GM21786 (cell line): ENCODE results near the gene ZNF143.
"Not testable (repeated sequence)": the region's sequence is repeated elsewhere in the genome, so short reads cannot be mapped to it uniquely, and the experiment has no call there.

ENCODE experiments used
- ATAC-seq: cut with Tn5 transposase; IDR thresholded peaks from one replicate; pipeline ENCODE4 v1.9.1; 2021; ENCODE audit not compliant: unreplicated experiment

Gene ZNF143

GRCh38 chr11:9535189-9535781 is 74.5 kb downstream of the ZNF143 start:
- no peak for ATAC-seq

GRCh38 chr11:9538548-9538947 is 77.7 kb downstream of the ZNF143 start:
- ATAC-seq: no peak

- not testable (repeated sequence) for ATAC-seq
These were observed 88.4 kb downstream of the ZNF143 start for GRCh38 chr11:9549216-9549615.

GRCh38 chr11:9550191-9550628 is 89.4 kb downstream of the ZNF143 start:
- no peak for ATAC-seq

- ATAC-seq: no peak
These were observed 100.6 kb downstream of the ZNF143 start for GRCh38 chr11:9561279-9561982.

GRCh38 chr11:9562716-9563115 is 101.9 kb downstream of the ZNF143 start:
- no peak for ATAC-seq

- no peak for ATAC-seq
These were observed 102.5 kb downstream of the ZNF143 start for GRCh38 chr11:9563196-9563730.

GRCh38 chr11:9565822-9566560 is 105.2 kb downstream of the ZNF143 start:
- ATAC-seq: peak; percentile 92

- ATAC-seq: no peak
These were observed 105.8 kb downstream of the ZNF143 start for GRCh38 chr11:9566561-9567063.

- no peak for ATAC-seq
These were observed 106.6 kb downstream of the ZNF143 start for GRCh38 chr11:9567401-9567800.

GRCh38 chr11:9568161-9568853 is 107.5 kb downstream of the ZNF143 start:
- no peak for ATAC-seq

- no peak for ATAC-seq
These were observed 108.2 kb downstream of the ZNF143 start for GRCh38 chr11:9568854-9569587.

- no peak for ATAC-seq
These were observed 108.9 kb downstream of the ZNF143 start for GRCh38 chr11:9569588-9570164.

GRCh38 chr11:9570313-9571025 is 109.7 kb downstream of the ZNF143 start:
- ATAC-seq: no peak

- no peak for ATAC-seq
These were observed 110.4 kb downstream of the ZNF143 start for GRCh38 chr11:9571071-9571762.

GRCh38 chr11:9571763-9572115 is 110.9 kb downstream of the ZNF143 start:
- no peak for ATAC-seq

GRCh38 chr11:9573052-9573774 is 112.4 kb downstream of the ZNF143 start, which contains the start of gene WEE1:
TSS of gene WEE1 (plus strand) at chr11:9573670. CDS start at chr11:9573934, 264 bp downstream.
- ATAC-seq: peak; percentile 83
